Measurements from ENCODE around the gene GALNT1. TPM values are rescaled to one million over a fixed set of nuclear protein-coding genes. Genes with fewer than 3 reads are reported as not detected.

The GALNT1 gene
- total RNA-seq, 1 experiment from 2014 or later: 80.1 TPM

GRCh38 chr18:35619941-35620340, 38.4 kb downstream of the GALNT1 start:
- no peak for TF ChIP-seq JAZF1 (CRISPR knock-in tag; IDR thresholded peaks at IDR 0.05)
- no peak for TF ChIP-seq EMX1 (CRISPR knock-in tag; IDR thresholded peaks at IDR 0.05)
- no peak for TF ChIP-seq E2F1 (CRISPR knock-in tag; IDR thresholded peaks at IDR 0.05)
- no peak for TF ChIP-seq FOXJ3 (CRISPR knock-in tag; IDR thresholded peaks at IDR 0.05; ENCODE audit: borderline replicate concordance)
- TF ChIP-seq OVOL2 (CRISPR knock-in tag; IDR thresholded peaks at IDR 0.05; ENCODE audit: borderline replicate concordance): no peak
- no peak for TF ChIP-seq ESRRA (CRISPR knock-in tag; IDR thresholded peaks at IDR 0.05; ENCODE audit: borderline replicate concordance)
- POLR2A ChIA-PET: interaction anchor here (1.1 kb wide), 1 partner anchor 8 kb away, joined by 3 read pairs; no protein-coding TSS in a partner anchor
- DNase-seq (ENCODE audit: low spot score): no peak
- Mint-ChIP-seq H3K4me1 (peaks cover 3% of the 10 kb centered on the region; the same call in 1 of the 2 replicates), H3K9me3 (peaks cover under 1% of the 10 kb centered on the region; the same call in 1 of the 2 replicates), H3K4me3 (no peak overlapping the region), H3K27me3 (ENCODE audit: low read depth) (no peaks in the 10 kb centered on the region), H3K27ac (no peak overlapping the region), H3K36me3 (no peaks in the 10 kb centered on the region; the same call in 1 of the 2 replicates)
- CTCF ChIA-PET: no interaction called here
- no peak for ATAC-seq

- Mint-ChIP-seq H3K9me3 (peaks cover 8% of the 10 kb centered on the region), H3K36me3 (peaks cover 8% of the 10 kb centered on the region), H3K27ac (no peak overlapping the region), H3K27me3 (ENCODE audit: low read depth) (no peaks in the 10 kb centered on the region), H3K4me1 (no peaks in the 10 kb centered on the region; the same call in 1 of the 2 replicates), H3K4me3 (no peak overlapping the region)
- ATAC-seq (no peak), DNase-seq (ENCODE audit: low spot score) (no peak)
- TF ChIP-seq TP53 (CRISPR knock-in tag; IDR thresholded peaks at IDR 0.05): no peak
- TF ChIP-seq NR3C1 (CRISPR knock-in tag; conservative IDR thresholded peaks at IDR 0.05; ENCODE audit: low read depth): no peak
- no peak for TF ChIP-seq ZMAT4 (CRISPR knock-in tag; IDR thresholded peaks at IDR 0.05)
- no peak for TF ChIP-seq ZNF232 (CRISPR knock-in tag; IDR thresholded peaks at IDR 0.05)
- TF ChIP-seq TEAD1 (CRISPR knock-in tag; IDR thresholded peaks at IDR 0.05): no peak
- no peak for TF ChIP-seq MYBL2 (CRISPR knock-in tag; IDR thresholded peaks at IDR 0.05)
- TF ChIP-seq STAT6 (CRISPR knock-in tag; conservative IDR thresholded peaks at IDR 0.05; ENCODE audit: low read depth): no peak
- no peak for TF ChIP-seq EMX1 (CRISPR knock-in tag; IDR thresholded peaks at IDR 0.05)
- TF ChIP-seq AFF4 (CRISPR knock-in tag; IDR thresholded peaks at IDR 0.05; ENCODE audit: borderline replicate concordance): no peak
- no peak for TF ChIP-seq ZNF263 (CRISPR knock-in tag; IDR thresholded peaks at IDR 0.05; ENCODE audit: low read depth)
- TF ChIP-seq ZNF281 (CRISPR knock-in tag; IDR thresholded peaks at IDR 0.05): no peak
- TF ChIP-seq ZNF416 (CRISPR knock-in tag; IDR thresholded peaks at IDR 0.05): no peak
- TF ChIP-seq USF1 (CRISPR knock-in tag; IDR thresholded peaks at IDR 0.05): no peak
- no peak for TF ChIP-seq GTF2I (CRISPR knock-in tag; conservative IDR thresholded peaks at IDR 0.05)
- no peak for TF ChIP-seq RORB (CRISPR knock-in tag; IDR thresholded peaks at IDR 0.05)
- no peak for TF ChIP-seq FOXP4 (CRISPR knock-in tag; IDR thresholded peaks at IDR 0.05)
- POLR2A ChIA-PET: no interaction called here
- CTCF ChIA-PET: no interaction called here
These were observed 39.2 kb downstream of the GALNT1 start for GRCh38 chr18:35620765-35621164.

Measured in WTC11 (cell line).